Measurements from ENCODE around the gene PRKAG3. TPM values are rescaled to one million over a fixed set of nuclear protein-coding genes. Genes with fewer than 3 reads are reported as not detected.

Gene PRKAG3
- total and polyA plus RNA-seq, 7 experiments from 2014 or later: not detected

DNA sequence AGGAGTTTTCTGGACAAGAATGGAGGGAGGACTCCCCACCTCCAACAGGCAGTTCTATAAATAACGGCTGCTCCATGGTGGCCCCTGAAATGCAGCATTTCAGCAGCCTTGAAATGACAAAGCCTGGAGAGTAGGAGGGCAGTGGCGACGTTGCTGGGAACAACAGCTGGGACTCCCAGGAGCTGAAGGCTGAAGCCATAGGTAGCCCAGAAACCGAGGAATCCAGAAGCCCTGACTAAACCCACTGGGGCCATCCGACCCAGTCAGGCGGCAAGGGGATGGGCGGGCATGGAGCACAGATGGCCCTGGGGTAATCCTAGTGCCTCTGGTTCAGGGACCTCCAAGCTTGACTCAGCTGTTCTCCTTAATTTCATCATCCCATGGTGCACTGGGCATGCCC lies 9.0 kb downstream of the PRKAG3 start:
- H3K27ac Mint-ChIP-seq: no peak overlapping the region
- H3K27me3 Mint-ChIP-seq: peaks cover 2 to 17% (median 7%) of the 10 kb centered on the region in 5 donors
- H3K36me3 Mint-ChIP-seq: no peaks in the 10 kb centered on the region
- DNase-seq (no peak), ATAC-seq (no peak)
- no peak overlapping the region for H3K4me3 Mint-ChIP-seq
- H3K9me3 Mint-ChIP-seq: no peaks in the 10 kb centered on the region
- Histone ChIP-seq H3K4me1 (ENCODE audit: control insufficient read depth in 2 of 2, insufficient read depth in 2 of 2, low read length in 2 of 2) (no peaks in the 10 kb centered on the region), H3K4me3 (ENCODE audit: low read length) (no peak overlapping the region), H3K27ac (ENCODE audit: low read depth, low read length) (no peak overlapping the region), H3K27me3 (ENCODE audit: control insufficient read depth in 2 of 2, insufficient read depth in 2 of 2, low read length in 2 of 2) (no peaks in the 10 kb centered on the region), H3K36me3 (ENCODE audit: control insufficient read depth in 2 of 3, insufficient read depth in 3 of 3, low read length in 3 of 3) (no peaks in the 10 kb centered on the region), H3K9me3 (ENCODE audit: control insufficient read depth in 2 of 3, low read length in 3 of 3) (no peaks in the 10 kb centered on the region)
- peaks cover 0 to under 1% (median 0%) of the 10 kb centered on the region in 7 donors for H3K4me1 Mint-ChIP-seq
- ChIA-PET CTCF (no interaction called here), POLR2A (no interaction called here)
- intact Hi-C loops (cut with micrococcal nuclease): no loop called here

DNA sequence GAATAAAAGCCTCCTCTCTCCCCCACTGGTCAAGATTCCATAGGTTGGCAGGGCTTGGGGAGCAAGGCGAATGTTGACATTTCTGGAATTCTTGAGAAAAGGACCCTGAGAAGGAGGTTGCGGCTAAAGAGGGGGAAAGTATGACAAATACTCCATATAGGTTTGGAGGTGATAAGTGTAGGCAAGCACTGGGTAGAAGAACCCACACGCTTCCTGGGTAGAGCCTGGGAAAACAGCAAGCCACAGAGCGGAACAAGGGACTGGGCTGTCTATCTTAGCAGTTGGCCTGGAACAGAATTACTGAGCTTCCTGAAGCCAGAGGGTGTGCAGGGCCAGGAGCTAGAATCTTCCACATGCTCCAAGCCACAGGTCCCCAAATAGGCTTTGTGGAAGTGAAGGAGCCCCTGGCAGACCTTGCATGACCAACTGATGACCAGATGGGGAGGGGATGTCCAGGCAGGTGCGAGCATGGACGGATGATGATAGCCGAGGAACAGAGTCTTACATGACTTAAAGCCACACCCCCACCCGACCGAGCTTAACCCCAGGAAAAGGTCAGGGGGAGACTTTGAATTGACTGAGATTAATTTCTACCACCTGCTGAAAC lies 9.9 kb downstream of the PRKAG3 start:
- Mint-ChIP-seq H3K9me3 (no peaks in the 10 kb centered on the region), H3K36me3 (no peaks in the 10 kb centered on the region), H3K27ac (no peak overlapping the region), H3K27me3 (peaks cover 6 to 17% (median 11%) of the 10 kb centered on the region in 5 donors), H3K4me3 (no peak overlapping the region), H3K4me1 (no peaks in the 10 kb centered on the region)
- Histone ChIP-seq H3K4me3 (ENCODE audit: low read length) (no peak overlapping the region), H3K4me1 (ENCODE audit: control insufficient read depth in 2 of 2, insufficient read depth in 2 of 2, low read length in 2 of 2) (no peaks in the 10 kb centered on the region), H3K27me3 (ENCODE audit: control insufficient read depth in 2 of 2, insufficient read depth in 2 of 2, low read length in 2 of 2) (no peaks in the 10 kb centered on the region), H3K9me3 (ENCODE audit: control insufficient read depth in 2 of 3, low read length in 3 of 3) (no peaks in the 10 kb centered on the region), H3K36me3 (ENCODE audit: control insufficient read depth in 2 of 3, insufficient read depth in 3 of 3, low read length in 3 of 3) (no peaks in the 10 kb centered on the region), H3K27ac (ENCODE audit: low read depth, low read length) (no peak overlapping the region)
- ATAC-seq (no peak), DNase-seq (no peak)
- ChIA-PET CTCF (no interaction called here), POLR2A (no interaction called here)
- intact Hi-C loops (cut with micrococcal nuclease): no loop called here

DNA sequence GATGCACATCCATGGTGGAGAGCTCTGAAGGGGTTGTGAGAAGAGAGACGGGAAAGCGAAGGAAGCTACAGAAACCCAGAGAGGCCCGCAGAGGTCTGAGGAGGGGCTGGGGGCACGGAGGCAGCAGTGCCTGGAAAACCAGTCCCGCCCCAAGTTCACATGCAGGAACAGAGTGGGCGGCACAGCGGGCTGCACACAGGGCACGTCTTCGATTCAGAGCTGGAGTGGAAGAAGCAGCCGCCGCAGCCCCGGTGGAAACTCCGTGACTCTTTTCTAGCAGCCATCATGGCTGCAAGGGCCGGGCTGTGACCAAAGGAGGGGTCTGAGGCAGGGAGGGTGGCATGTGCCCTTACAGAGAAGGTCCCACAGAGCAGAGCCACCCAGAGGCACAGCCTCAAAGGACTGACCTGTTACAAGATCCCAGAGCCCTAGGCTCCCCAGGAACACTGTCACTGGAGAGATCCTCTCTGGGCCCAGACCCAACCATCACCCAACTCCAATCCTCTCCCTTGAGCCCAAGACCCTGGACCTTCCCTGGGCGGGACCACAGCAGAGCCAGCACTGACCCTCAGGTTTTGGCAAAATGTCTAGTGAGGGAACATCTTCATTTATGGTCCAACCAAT lies 10.7 kb downstream of the PRKAG3 start:
- H3K27ac Mint-ChIP-seq: no peak overlapping the region
- Histone ChIP-seq H3K27ac (ENCODE audit: low read depth, low read length) (no peak overlapping the region), H3K4me3 (ENCODE audit: low read length) (no peak overlapping the region), H3K4me1 (ENCODE audit: control insufficient read depth in 2 of 2, insufficient read depth in 2 of 2, low read length in 2 of 2) (no peaks in the 10 kb centered on the region), H3K27me3 (ENCODE audit: control insufficient read depth in 2 of 2, insufficient read depth in 2 of 2, low read length in 2 of 2) (no peaks in the 10 kb centered on the region), H3K36me3 (ENCODE audit: control insufficient read depth in 2 of 3, insufficient read depth in 3 of 3, low read length in 3 of 3) (no peaks in the 10 kb centered on the region), H3K9me3 (ENCODE audit: control insufficient read depth in 2 of 3, low read length in 3 of 3) (no peaks in the 10 kb centered on the region)
- ATAC-seq: no peak
- no peaks in the 10 kb centered on the region for H3K4me1 Mint-ChIP-seq
- ChIA-PET CTCF (no interaction called here), POLR2A (no interaction called here)
- H3K4me3 Mint-ChIP-seq: no peak overlapping the region
- no peaks in the 10 kb centered on the region for H3K36me3 Mint-ChIP-seq
- intact Hi-C loops (cut with micrococcal nuclease): no loop called here
- no peaks in the 10 kb centered on the region for H3K9me3 Mint-ChIP-seq
- no peak for DNase-seq
- H3K27me3 Mint-ChIP-seq: peaks cover 6 to 21% (median 14%) of the 10 kb centered on the region in 5 donors

DNA sequence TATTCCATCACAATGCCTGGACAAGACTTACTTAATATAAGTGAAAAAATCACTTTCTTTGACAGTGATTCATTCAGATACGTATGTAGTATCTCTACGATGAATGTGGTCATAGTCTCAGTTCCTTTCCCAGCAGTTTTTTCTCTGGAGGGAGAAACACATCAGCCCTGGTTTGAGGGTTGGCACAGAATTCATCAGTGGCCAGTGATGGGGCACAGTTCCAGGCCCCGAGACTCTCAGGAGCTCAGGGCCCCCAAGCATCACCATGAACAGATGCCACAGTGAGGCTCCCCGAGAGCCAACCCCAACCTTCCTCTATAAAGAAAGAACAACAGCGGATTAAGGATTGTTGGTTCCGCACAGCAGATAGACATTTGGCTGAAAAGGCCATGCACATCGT lies 12.5 kb downstream of the PRKAG3 start:
- H3K4me3 Mint-ChIP-seq: no peak overlapping the region
- intact Hi-C loops (cut with micrococcal nuclease): no loop called here
- CTCF ChIA-PET: no interaction called here
- H3K4me3 ChIP-seq (ENCODE audit: low read length): no peak overlapping the region
- H3K27me3 Mint-ChIP-seq: peaks cover 6 to 21% (median 14%) of the 10 kb centered on the region in 5 donors
- DNase-seq (no peak), ATAC-seq (no peak)
- H3K4me1 Mint-ChIP-seq: peaks cover 0 to 2% (median 0%) of the 10 kb centered on the region in 7 donors
- H3K36me3 Mint-ChIP-seq: no peaks in the 10 kb centered on the region
- H3K36me3 ChIP-seq (ENCODE audit: control insufficient read depth in 2 of 3, insufficient read depth in 3 of 3, low read length in 3 of 3): no peaks in the 10 kb centered on the region
- no peaks in the 10 kb centered on the region for H3K9me3 Mint-ChIP-seq
- H3K9me3 ChIP-seq (ENCODE audit: control insufficient read depth in 2 of 3, low read length in 3 of 3): no peaks in the 10 kb centered on the region
- no peak overlapping the region for H3K27ac Mint-ChIP-seq
- no peaks in the 10 kb centered on the region for H3K27me3 ChIP-seq (ENCODE audit: control insufficient read depth in 2 of 2, insufficient read depth in 2 of 2, low read length in 2 of 2)
- POLR2A ChIA-PET: no interaction called here
- H3K27ac ChIP-seq (ENCODE audit: low read depth, low read length): no peak overlapping the region
- no peaks in the 10 kb centered on the region for H3K4me1 ChIP-seq (ENCODE audit: control insufficient read depth in 2 of 2, insufficient read depth in 2 of 2, low read length in 2 of 2)

DNA sequence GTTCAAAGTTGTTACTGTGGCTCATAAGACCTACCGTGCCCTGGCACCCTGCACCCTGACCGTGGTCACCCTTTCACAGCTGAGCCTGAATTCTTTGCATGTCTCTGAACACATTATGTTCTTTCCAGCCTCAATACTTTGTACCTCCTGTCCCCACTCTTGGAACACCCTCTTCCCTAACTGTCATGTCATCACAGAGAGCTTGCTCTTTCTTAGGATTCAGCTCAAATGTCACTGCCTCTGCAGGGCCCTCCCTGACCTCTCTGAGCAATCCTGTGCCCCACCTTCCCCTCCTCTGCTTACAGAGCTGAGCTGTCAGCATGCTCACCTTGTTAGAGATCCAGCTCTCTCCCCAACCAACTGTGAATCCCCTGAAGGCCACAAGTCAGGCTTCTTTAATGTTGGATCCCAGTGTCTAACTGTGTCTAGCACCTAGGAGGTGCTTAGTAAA lies 15.0 kb downstream of the PRKAG3 start:
- Histone ChIP-seq H3K4me1 (ENCODE audit: control insufficient read depth in 2 of 2, insufficient read depth in 2 of 2, low read length in 2 of 2) (no peaks in the 10 kb centered on the region), H3K9me3 (ENCODE audit: control insufficient read depth in 2 of 3, low read length in 3 of 3) (no peaks in the 10 kb centered on the region), H3K36me3 (ENCODE audit: control insufficient read depth in 2 of 3, insufficient read depth in 3 of 3, low read length in 3 of 3) (no peaks in the 10 kb centered on the region), H3K4me3 (ENCODE audit: low read length) (no peak overlapping the region), H3K27ac (ENCODE audit: low read depth, low read length) (no peak overlapping the region), H3K27me3 (ENCODE audit: control insufficient read depth in 2 of 2, insufficient read depth in 2 of 2, low read length in 2 of 2) (no peaks in the 10 kb centered on the region)
- ChIA-PET CTCF (no interaction called here), POLR2A (no interaction called here)
- no peak for DNase-seq
- H3K27ac Mint-ChIP-seq: no peak overlapping the region
- no peak overlapping the region for H3K4me3 Mint-ChIP-seq
- no peaks in the 10 kb centered on the region for H3K36me3 Mint-ChIP-seq
- ATAC-seq: no peak
- intact Hi-C loops (cut with micrococcal nuclease): no loop called here
- H3K4me1 Mint-ChIP-seq: peaks cover 0 to 2% (median 0%) of the 10 kb centered on the region in 7 donors
- H3K27me3 Mint-ChIP-seq: peaks cover 11 to 21% (median 14%) of the 10 kb centered on the region in 5 donors
- H3K9me3 Mint-ChIP-seq: peaks cover 0 to 2% (median 0%) of the 10 kb centered on the region in 11 donors

DNA sequence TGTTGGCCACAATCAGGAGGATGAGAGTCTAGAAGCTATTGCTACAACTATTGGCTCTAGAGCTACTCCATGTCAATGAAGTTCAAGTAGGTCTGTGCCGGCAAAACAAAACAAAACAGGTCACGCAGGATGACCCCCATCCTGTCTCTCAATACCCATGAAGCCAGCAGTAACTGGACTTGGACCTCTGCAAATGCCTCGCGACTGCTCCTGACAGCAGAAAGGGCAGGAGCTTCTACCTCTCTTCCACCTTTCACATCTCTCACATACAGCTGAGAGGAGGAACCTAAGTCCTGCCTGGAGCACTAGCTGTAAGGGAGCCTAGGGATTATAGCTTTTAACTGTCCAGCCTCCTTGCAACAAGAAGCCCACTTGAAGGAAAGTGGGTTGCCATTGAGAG lies 16.0 kb downstream of the PRKAG3 start:
- no peaks in the 10 kb centered on the region for H3K9me3 ChIP-seq (ENCODE audit: control insufficient read depth in 2 of 3, low read length in 3 of 3)
- no peak overlapping the region for H3K4me3 ChIP-seq (ENCODE audit: low read length)
- Mint-ChIP-seq H3K36me3 (no peaks in the 10 kb centered on the region), H3K4me3 (no peak overlapping the region), H3K27me3 (peaks cover 10 to 22% (median 14%) of the 10 kb centered on the region in 5 donors), H3K4me1 (peaks cover 0 to 2% (median 0%) of the 10 kb centered on the region in 7 donors), H3K9me3 (peaks cover 0 to 2% (median 0%) of the 10 kb centered on the region in 11 donors), H3K27ac (no peak overlapping the region)
- DNase-seq (no peak), ATAC-seq (no peak)
- ChIA-PET CTCF (no interaction called here), POLR2A (no interaction called here)
- H3K27ac ChIP-seq (ENCODE audit: low read depth, low read length): no peak overlapping the region
- H3K4me1 ChIP-seq (ENCODE audit: control insufficient read depth in 2 of 2, insufficient read depth in 2 of 2, low read length in 2 of 2): no peaks in the 10 kb centered on the region
- no peaks in the 10 kb centered on the region for H3K27me3 ChIP-seq (ENCODE audit: control insufficient read depth in 2 of 2, insufficient read depth in 2 of 2, low read length in 2 of 2)
- no peaks in the 10 kb centered on the region for H3K36me3 ChIP-seq (ENCODE audit: control insufficient read depth in 2 of 3, insufficient read depth in 3 of 3, low read length in 3 of 3)
- intact Hi-C loops (cut with micrococcal nuclease): no loop called here

DNA sequence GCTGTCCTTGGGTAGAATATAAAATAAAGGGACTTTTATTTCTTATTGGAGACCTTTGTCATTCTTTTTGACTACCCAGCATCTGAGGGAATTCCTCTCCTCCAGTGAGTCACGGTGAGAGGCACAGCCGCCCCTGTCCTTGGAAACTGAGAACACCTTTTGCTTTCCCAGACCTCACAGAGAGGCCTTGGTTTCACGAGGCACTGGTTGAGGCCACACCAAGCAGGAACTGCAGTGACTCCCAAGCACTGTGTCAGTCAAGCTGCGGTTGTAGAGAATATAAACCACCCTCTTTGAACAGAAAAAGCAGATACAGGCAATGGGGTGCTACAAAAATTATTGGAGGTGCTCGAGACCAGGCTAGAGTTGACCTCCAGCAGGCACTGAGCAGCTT lies 16.4 kb downstream of the PRKAG3 start:
- DNase-seq: no peak

More for the DNA sequence above, 16.4 kb downstream of the PRKAG3 start:
- Mint-ChIP-seq H3K4me1 (peaks cover 0 to 2% (median 0%) of the 10 kb centered on the region in 7 donors), H3K36me3 (no peaks in the 10 kb centered on the region), H3K4me3 (no peak overlapping the region), H3K9me3 (peaks cover 0 to 2% (median 0%) of the 10 kb centered on the region in 11 donors), H3K27ac (no peak overlapping the region), H3K27me3 (peaks cover 10 to 19% (median 11%) of the 10 kb centered on the region in 5 donors)
- CTCF ChIA-PET: no interaction called here
- Histone ChIP-seq H3K36me3 (ENCODE audit: control insufficient read depth in 2 of 3, insufficient read depth in 3 of 3, low read length in 3 of 3) (no peaks in the 10 kb centered on the region), H3K4me1 (ENCODE audit: control insufficient read depth in 2 of 2, insufficient read depth in 2 of 2, low read length in 2 of 2) (no peaks in the 10 kb centered on the region), H3K27ac (ENCODE audit: low read depth, low read length) (no peak overlapping the region), H3K4me3 (ENCODE audit: low read length) (no peak overlapping the region), H3K27me3 (ENCODE audit: control insufficient read depth in 2 of 2, insufficient read depth in 2 of 2, low read length in 2 of 2) (no peaks in the 10 kb centered on the region), H3K9me3 (ENCODE audit: control insufficient read depth in 2 of 3, low read length in 3 of 3) (no peaks in the 10 kb centered on the region)
- POLR2A ChIA-PET: no interaction called here
- intact Hi-C loops (cut with micrococcal nuclease): no loop called here
- ATAC-seq: no peak

All from naive thymus-derived CD4-positive, alpha-beta T cell (primary cell).